CD4-positive, alpha-beta T cell (primary cell): ENCODE measurements around the gene ITGB2. TPM values are rescaled to one million over a fixed set of nuclear protein-coding genes. Genes with fewer than 3 reads are reported as not detected.

Experiments
- ATAC-seq: fragments of 200-7000 bp; cut with Tn5 transposase; one replicate; pipeline ENCODE4 v1.10.0; 2022; ENCODE audit warnings: mild to moderate bottlenecking; ENCODE audit not compliant: poor library complexity
- CTCF ChIA-PET: fragments of 350-600 bp; sonication (Branson Sonifier 250); formaldehyde crosslinking; loops from one replicate; lab custom pipeline; 2021; ENCODE audit warnings: antibody characterized with exemption, inconsistent platforms; lab: Charles Lee
- POLR2A ChIA-PET: fragments of 350-600 bp; sonication (Branson Sonifier 250); formaldehyde crosslinking; loops from one replicate; lab custom pipeline; 2021; ENCODE audit warnings: antibody characterized with exemption, inconsistent platforms; lab: Charles Lee
- DNase-seq, 14 experiments: peaks; one replicate each; pipeline ENCODE4 v3.0.0-alpha.2; 2013 to 2020; ENCODE audit warnings: mixed read lengths in 2 of 14
- H3K27ac ChIP-seq, 2 donors: one replicate each; pipeline versions ENCODE4 v1.5.1 to v1.7.0; 2013; ENCODE audit warnings: low read length in 2 of 2, low read depth in 1 of 2, mild to moderate bottlenecking in 1 of 2
- H3K27me3 ChIP-seq, 2 experiments: 1 replicate in 1 of 2; 2 replicates in 1 of 2; pipeline versions ENCODE4 v1.6.1 to v1.7.0; 2013; ENCODE audit warnings: low read length in 2 of 2, control low read depth in 1 of 2, mild to moderate bottlenecking in 1 of 2, moderate library complexity in 1 of 2; ENCODE audit not compliant: insufficient read depth in 2 of 2, control insufficient read depth in 1 of 2
- H3K36me3 ChIP-seq: one replicate; pipeline ENCODE4 v1.6.1; 2013; ENCODE audit warnings: low read length, control low read depth; ENCODE audit not compliant: insufficient read depth
- H3K4me1 ChIP-seq: one replicate; pipeline ENCODE4 v1.6.1; 2013; ENCODE audit warnings: low read length, control low read depth; ENCODE audit not compliant: insufficient read depth
- H3K4me3 ChIP-seq: one replicate; pipeline ENCODE4 v1.5.1; 2013; ENCODE audit warnings: mild to moderate bottlenecking, low read length, moderate library complexity
- H3K9me3 ChIP-seq, 2 experiments: 1 replicate in 1 of 2; 2 replicates in 1 of 2; pipeline versions ENCODE4 v1.6.1 to v1.7.0; 2013; ENCODE audit warnings: low read length in 2 of 2, mild to moderate bottlenecking in 2 of 2, control low read depth in 1 of 2, moderate library complexity in 1 of 2; ENCODE audit not compliant: control insufficient read depth in 1 of 2, insufficient read depth in 1 of 2
- H3K27ac Mint-ChIP-seq: one replicate; pipeline ENCODE4 v1.8.0; 2020; ENCODE audit warnings: mixed read lengths
- H3K27me3 Mint-ChIP-seq: one replicate; pipeline ENCODE4 v1.8.0; 2021; ENCODE audit warnings: mixed read lengths
- H3K36me3 Mint-ChIP-seq: one replicate; pipeline ENCODE4 v1.8.0; 2021; ENCODE audit warnings: low read depth, mixed read lengths
- H3K4me1 Mint-ChIP-seq: one replicate; pipeline ENCODE4 v1.8.0; 2021; ENCODE audit warnings: low read depth, mixed read lengths
- H3K4me3 Mint-ChIP-seq: one replicate; pipeline ENCODE4 v1.8.0; 2020; ENCODE audit warnings: mild to moderate bottlenecking, mixed read lengths
- H3K9me3 Mint-ChIP-seq: one replicate; pipeline ENCODE4 v1.8.0; 2020; ENCODE audit warnings: mixed read lengths
- CTCF ChIP-seq: fragments of 200-600 bp; IDR thresholded peaks from one replicate; pipeline ENCODE4 v1.8.0; 2022; ENCODE audit warnings: antibody characterized with exemption, mild to moderate bottlenecking
- intact Hi-C, 2 experiments: fragments of 100-400 bp; cut with DNase I in 1 of 2; cut with micrococcal nuclease in 1 of 2; formaldehyde crosslinking; loops; one replicate each; pipeline versions ENCODE4 v1.15.1 to v1.9.0; 2023 to 2025; cut with DNase I, micrococcal nuclease
- total RNA-seq, 174 experiments: library from RNA in 2 of 174; stranded (reverse) in 2 of 174; gene quantifications; one replicate each; pipeline ENCODE4 v1.2.3 and lab custom pipeline; 2021 to 2026

Gene ITGB2
- total RNA-seq, 2 experiments from 2014 or later = 283 to 284 TPM

GRCh38 chr21:44850905-44851657 is 69.6 kb downstream of the ITGB2 start:
- TF ChIP-seq CTCF = no peak
- Histone ChIP-seq H3K4me1 (peaks cover 54% of the 10 kb centered on the region), H3K27ac (peak overlapping the region in 1 of 2 donors; percentile 17), H3K4me3 (no peak overlapping the region), H3K9me3 (no peaks in the 10 kb centered on the region), H3K36me3 (peaks cover 62% of the 10 kb centered on the region), H3K27me3 (no peaks in the 10 kb centered on the region)
- H3K27ac Mint-ChIP-seq = peak overlapping the region; percentile 75
- intact Hi-C loops = no loop called here
- no peaks in the 10 kb centered on the region for H3K27me3 Mint-ChIP-seq
- H3K4me3 Mint-ChIP-seq = peak overlapping the region; percentile 30
- DNase-seq = no peak
- ChIA-PET POLR2A (interaction anchor here (1.0 to 1.1 kb wide), 2 partner anchors 17 to 23 kb away, joined by 4 read pairs; partner anchors contain the start of gene PTTG1IP), CTCF (interaction anchor here (0.8 kb wide), 1 partner anchor 50 kb away, joined by 4 read pairs; the partner anchor contains the start of gene UBE2G2)
- peaks cover 59% of the 10 kb centered on the region for H3K4me1 Mint-ChIP-seq
- H3K9me3 Mint-ChIP-seq = no peaks in the 10 kb centered on the region
- no peak for ATAC-seq
- H3K36me3 Mint-ChIP-seq = peaks cover 74% of the 10 kb centered on the region

DNA sequence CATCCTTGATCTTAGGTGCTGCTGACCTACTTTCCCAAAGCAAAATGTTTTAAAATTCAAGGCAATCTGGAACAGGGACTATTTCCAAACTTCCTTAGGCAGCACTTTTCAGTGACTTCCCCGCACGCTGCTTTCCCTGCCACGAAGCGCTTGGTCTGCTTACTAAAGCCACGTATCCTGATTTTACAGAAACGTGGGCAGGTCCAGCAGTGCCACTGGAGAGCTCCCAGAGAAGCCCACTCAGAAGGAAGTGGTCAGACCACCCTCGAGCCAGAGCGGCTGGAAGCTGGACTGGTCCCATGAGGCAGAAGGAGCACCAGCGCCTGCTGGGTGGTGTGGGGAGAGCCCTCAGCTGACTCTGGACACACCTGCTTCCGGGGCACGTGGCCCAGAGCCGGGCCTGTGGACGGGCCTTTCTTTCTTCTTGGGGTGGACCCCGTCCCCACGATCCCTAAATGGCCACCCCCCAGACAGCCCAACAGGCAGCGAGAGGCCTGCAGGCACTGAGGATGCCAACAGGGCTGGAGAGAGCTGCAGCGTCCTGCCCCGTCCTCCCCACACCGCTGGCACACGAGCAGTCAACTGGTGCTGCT is 70.4 kb downstream of the ITGB2 start:
- CTCF ChIA-PET = no interaction called here
- H3K4me1 ChIP-seq = peaks cover 58% of the 10 kb centered on the region
- TF ChIP-seq CTCF = no peak
- POLR2A ChIA-PET = interaction anchor here (1.0 to 1.1 kb wide), 2 partner anchors 18 to 24 kb away, joined by 4 read pairs; partner anchors contain the start of gene PTTG1IP
- no peak overlapping the region for H3K27ac ChIP-seq
- intact Hi-C loops = no loop called here
- H3K4me3 Mint-ChIP-seq = no peak overlapping the region
- H3K36me3 ChIP-seq = peaks cover 54% of the 10 kb centered on the region
- H3K4me3 ChIP-seq = no peak overlapping the region
- H3K9me3 Mint-ChIP-seq = no peaks in the 10 kb centered on the region
- no peaks in the 10 kb centered on the region for H3K9me3 ChIP-seq
- ATAC-seq = no peak
- H3K36me3 Mint-ChIP-seq = peaks cover 66% of the 10 kb centered on the region
- no peaks in the 10 kb centered on the region for H3K27me3 ChIP-seq
- H3K27me3 Mint-ChIP-seq = no peaks in the 10 kb centered on the region
- DNase-seq = no peak
- H3K27ac Mint-ChIP-seq = peak overlapping the region; percentile 14
- H3K4me1 Mint-ChIP-seq = peaks cover 52% of the 10 kb centered on the region

DNA sequence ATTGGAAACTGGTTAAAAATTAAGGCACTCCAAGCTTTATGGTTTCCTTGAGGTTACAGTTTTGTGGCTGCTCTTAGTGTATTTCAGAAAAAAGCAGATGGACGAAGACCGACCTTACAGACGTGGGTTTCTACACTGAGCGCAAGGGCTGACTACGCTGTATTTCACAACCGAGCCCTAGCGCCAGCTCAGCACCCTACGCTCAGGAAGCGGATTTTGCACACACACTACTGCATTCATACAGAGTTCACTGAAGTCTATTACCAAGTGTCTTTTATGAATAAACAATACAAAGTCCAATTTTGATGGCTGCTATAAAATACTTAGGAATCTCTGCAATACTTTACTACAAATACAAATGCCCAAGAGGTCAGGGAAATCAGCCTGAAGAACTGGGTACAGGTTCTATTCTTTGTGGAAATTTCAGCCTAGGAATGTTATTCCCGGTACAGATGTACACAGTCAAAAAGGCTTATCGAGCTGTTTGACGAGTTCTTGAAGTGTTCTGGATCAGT is 71.0 kb downstream of the ITGB2 start:
- intact Hi-C loops = no loop called here
- no peak overlapping the region for H3K4me3 Mint-ChIP-seq
- CTCF ChIA-PET = no interaction called here
- H3K27me3 Mint-ChIP-seq = no peaks in the 10 kb centered on the region
- H3K27ac Mint-ChIP-seq = peak overlapping the region; percentile 14
- peaks cover 47% of the 10 kb centered on the region for H3K4me1 Mint-ChIP-seq
- no peak overlapping the region for H3K4me3 ChIP-seq
- TF ChIP-seq CTCF = no peak
- H3K4me1 ChIP-seq = peaks cover 55% of the 10 kb centered on the region
- H3K27ac ChIP-seq = no peak overlapping the region
- peaks cover 60% of the 10 kb centered on the region for H3K36me3 Mint-ChIP-seq
- no peaks in the 10 kb centered on the region for H3K27me3 ChIP-seq
- peak in 1 of 14 experiments; percentile 46 for DNase-seq
- no peak for ATAC-seq
- no peaks in the 10 kb centered on the region for H3K9me3 Mint-ChIP-seq
- H3K36me3 ChIP-seq = peaks cover 48% of the 10 kb centered on the region
- POLR2A ChIA-PET = interaction anchor here (1.1 kb wide), 1 partner anchor 24 kb away, joined by 4 read pairs; the partner anchor contains the start of gene PTTG1IP
- no peaks in the 10 kb centered on the region for H3K9me3 ChIP-seq
